ENCODE data around the gene TOR4A.

DNA sequence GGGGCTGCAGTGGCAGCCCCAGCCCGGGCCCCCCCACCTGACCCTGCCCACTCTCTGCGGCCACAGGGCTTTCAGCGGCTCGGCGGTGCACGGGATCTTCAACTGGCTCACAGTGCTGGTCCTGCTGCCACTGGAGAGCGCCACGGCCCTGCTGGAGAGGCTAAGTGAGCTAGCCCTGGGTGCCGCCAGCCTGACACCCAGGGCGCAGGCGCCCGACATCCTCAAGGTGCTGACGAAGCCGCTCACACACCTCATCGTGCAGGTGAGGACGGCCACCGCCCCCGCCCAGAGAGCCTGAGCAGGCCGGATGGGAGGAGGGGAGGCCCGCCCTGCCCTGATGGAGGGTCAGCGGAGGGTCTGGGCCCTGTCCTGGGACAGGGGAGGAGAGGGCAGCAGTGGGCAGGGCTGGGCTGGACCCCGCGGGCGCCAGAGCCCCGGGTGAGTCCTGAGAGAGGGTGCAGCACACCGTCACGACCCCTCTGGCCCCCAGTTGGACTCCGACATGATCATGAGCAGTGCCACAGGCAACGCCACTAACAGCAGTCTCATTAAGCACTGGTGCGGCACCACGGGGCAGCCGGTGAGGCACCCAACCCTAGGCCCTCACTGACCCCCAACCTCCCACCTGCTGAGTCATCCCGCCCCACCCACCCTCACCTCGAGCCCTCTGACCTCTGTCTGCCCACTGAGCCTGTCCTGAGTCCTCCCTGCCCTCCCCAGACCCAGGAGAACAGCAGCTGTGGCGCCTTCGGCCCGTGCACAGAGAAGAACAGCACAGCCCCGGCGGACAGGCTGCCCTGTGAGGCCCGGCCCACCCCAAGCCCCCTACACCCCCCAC is 44.2 kb upstream of the TOR4A start:
- no peak for TF ChIP-seq CTCF (IDR thresholded peaks at IDR 0.05; ENCODE audit: borderline replicate concordance, extremely low read depth, low read length, poor library complexity, severe bottlenecking)
- no peak for TF ChIP-seq EZH2 (IDR thresholded peaks at IDR 0.05; ENCODE audit: borderline replicate concordance, low read depth, low read length, severe bottlenecking)
